Lower leg skin (tissue), 3 donors: ENCODE data around the gene DHX8.
"Not testable (repeated sequence)": the region's sequence is repeated elsewhere in the genome, so short reads cannot be mapped to it uniquely, and the experiment has no call there.

Experiments used
- POLR2A ChIP-seq, 2 donors: fragments of 450-650 bp; IDR thresholded peaks; one replicate each; pipeline ENCODE4 v1.6.1; 2016 to 2017; ENCODE audit warnings: antibody characterized with exemption in 2 of 2, mild to moderate bottlenecking in 1 of 2, moderate library complexity in 1 of 2
- TF ChIP-seq, protein P1 (sequence below), 3 donors: fragments of 450-650 bp; IDR thresholded peaks; one replicate each; pipeline ENCODE4 v1.5.1; 2016; ENCODE audit warnings: antibody characterized with exemption in 3 of 3, mild to moderate bottlenecking in 3 of 3, moderate library complexity in 2 of 3

DNA sequence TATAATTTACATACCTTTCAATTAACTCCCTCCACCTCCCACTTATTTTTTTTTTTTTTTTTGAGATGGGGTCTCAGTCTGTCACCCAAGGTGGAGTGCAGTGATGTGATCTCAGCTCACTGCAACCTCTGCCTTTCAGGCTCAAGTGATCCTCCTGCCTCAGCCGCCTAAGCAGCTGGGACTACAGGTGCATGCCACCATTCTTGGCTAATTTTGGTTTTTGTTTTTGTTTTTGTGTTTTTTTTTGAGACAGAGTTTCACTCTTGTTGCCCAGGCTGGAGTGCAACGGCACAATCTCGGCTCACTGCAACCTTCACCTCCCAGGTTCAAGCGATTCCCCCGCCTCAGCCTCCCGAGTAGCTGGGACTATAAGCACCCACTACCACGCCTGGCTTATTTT lies 25.7 kb downstream of the DHX8 start:
- TF ChIP-seq, protein P1, sequence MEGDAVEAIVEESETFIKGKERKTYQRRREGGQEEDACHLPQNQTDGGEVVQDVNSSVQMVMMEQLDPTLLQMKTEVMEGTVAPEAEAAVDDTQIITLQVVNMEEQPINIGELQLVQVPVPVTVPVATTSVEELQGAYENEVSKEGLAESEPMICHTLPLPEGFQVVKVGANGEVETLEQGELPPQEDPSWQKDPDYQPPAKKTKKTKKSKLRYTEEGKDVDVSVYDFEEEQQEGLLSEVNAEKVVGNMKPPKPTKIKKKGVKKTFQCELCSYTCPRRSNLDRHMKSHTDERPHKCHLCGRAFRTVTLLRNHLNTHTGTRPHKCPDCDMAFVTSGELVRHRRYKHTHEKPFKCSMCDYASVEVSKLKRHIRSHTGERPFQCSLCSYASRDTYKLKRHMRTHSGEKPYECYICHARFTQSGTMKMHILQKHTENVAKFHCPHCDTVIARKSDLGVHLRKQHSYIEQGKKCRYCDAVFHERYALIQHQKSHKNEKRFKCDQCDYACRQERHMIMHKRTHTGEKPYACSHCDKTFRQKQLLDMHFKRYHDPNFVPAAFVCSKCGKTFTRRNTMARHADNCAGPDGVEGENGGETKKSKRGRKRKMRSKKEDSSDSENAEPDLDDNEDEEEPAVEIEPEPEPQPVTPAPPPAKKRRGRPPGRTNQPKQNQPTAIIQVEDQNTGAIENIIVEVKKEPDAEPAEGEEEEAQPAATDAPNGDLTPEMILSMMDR (IDR thresholded peaks at IDR 0.05): not testable (repeated sequence)
- TF ChIP-seq POLR2A (IDR thresholded peaks at IDR 0.05): not testable (repeated sequence)
